ENCODE results near the gene A2ML1.
"Not testable (repeated sequence)": the region's sequence is repeated elsewhere in the genome, so short reads cannot be mapped to it uniquely, and the experiment has no call there.

A2ML1 gene

DNA sequence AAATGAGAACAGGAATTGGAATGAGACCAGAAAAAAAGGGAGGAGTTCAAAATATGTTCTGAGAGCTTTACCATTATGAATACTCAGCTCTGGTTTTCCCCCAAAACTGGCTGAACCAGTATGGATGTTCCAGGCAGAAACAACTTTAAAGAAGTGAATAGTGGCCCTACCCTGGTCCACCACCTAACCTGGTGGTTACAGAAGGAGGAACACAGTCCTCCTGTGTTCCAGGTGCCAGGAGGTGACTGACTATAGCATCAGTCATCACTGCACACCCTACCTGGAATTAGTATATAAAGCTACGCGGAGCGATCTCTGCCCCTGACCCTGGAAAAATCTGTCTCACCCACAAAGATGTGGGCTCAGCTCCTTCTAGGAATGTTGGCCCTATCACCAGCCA is at the start of gene A2ML1:
Gene A2ML1 (plus strand): TSS at position 324 of the 400 bp plus-strand sequence. CDS start 31 bp downstream, at position 355.
- no peak for DNase-seq (ENCODE audit: low read depth)

DNA sequence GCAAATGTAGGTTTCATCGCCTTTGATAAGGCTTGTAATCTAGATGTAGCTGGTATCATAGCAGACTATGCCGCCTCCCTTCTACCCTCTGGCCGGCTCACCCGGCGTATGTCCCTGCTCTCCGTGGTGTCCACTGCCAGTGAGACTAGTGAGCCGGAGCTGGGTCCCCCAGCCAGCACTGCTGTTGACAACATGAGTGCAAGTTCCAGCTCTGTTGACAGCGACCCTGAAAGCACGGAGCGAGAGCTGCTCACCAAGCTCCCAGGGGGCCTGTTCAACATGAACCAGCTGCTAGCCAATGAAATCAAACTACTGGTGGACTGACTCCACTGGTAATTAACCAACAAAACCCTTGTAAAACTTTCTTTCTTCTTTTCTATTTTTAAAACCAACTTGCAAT is 49.0 kb upstream of the A2ML1 start:
- DNase-seq (ENCODE audit: low read depth) = no peak

DNA sequence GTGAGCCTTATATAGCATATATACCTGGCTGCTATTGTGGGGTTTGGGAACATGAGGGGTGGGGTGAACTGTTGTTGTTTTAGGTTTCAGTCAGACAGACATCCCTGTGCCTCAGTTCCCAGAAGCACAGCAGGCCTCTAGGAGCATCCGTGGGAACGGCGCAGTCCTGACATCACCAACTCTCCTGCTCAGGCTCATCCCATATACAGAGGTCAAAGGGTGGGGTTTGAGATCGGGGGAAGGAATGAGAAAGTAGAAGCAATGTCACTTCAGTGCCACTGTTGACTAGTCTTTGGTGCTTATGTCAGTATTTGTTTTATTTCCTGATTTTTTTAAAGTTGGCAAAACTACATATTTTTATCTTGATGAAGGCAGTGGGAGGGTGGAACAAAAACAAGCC is 43.1 kb upstream of the A2ML1 start:
- no peak for DNase-seq (ENCODE audit: low read depth)

DNA sequence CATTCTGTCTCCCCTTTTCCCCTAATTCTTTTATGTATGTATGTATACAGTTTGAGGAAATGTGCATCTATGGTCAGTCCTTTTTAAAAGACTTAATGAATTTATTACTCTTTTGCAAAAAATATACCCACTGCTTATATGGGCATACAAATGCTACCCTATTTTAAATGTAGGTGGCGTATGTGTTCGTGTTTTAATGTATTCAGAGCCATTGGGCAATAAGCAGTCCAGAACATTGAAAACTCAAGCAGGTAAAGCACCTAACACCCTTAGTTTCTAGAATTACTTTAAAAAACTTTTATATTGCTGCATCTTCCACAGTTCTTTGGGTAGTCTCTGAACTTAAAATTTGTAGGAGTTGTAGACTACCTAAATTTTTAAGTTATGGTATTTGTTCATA is 42.6 kb upstream of the A2ML1 start:
- no peak for DNase-seq (ENCODE audit: low read depth)

GRCh38 chr12:8780389-8780788 is 42.0 kb upstream of the A2ML1 start:
- DNase-seq (ENCODE audit: low read depth) = peak; percentile 54

DNA sequence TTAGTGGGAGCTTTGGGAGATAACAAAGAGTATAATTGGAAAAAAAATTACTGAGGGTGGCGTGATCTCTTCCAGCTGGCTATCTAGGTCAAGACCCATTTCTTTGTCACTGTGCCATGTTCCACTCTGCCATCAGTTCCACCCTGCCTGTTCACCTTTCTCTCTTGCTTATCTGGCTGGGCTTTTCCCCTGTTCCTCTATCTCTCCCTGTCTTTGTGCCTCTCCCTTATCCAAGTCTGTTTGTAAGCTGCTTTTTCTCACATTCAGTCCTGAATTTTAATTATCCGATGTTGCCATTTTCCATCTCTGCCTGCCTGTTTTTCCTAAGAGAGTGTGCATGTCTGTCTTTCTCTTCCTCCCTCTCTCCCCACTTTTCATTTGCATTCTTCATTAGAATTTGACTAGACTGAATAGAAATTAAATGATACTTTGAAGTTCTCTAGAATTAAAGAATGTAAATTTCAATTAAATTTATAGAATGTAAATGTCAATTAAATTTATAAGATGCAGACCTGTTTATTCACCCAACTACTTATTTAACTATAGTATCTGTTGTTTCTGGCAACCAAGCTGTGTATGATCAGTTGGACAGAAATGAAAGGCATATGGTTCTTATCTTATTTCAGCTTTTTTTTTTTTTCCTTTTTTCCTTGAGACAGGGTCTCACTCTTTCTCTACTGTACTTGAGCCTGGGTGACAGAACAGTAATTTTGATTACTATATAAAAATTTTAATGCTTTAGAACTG is 40.9 kb upstream of the A2ML1 start:
- no peak for DNase-seq (ENCODE audit: low read depth)

GRCh38 chr12:8784290-8784888 is 38.0 kb upstream of the A2ML1 start:
- no peak for DNase-seq (ENCODE audit: low read depth)

DNA sequence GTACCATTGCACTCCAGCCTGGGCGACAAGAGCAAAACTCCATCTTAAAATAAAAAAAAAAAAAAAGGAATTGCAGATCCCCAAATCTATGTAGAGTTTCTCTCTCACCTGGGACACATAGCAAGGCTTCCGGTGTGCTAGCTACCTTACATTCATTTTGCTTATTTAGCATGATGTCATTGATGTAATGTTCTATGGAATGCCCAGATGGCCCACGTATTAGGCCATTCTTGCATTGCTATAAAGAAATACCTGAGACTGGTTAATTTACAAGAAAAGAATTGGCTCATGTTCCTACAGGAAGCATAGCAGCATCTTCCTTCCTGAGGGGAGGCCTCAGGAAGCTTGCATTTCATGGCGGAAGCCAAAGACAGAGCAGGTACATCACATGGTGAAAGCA is 36.9 kb upstream of the A2ML1 start:
- no peak for DNase-seq (ENCODE audit: low read depth)

GRCh38 chr12:8787206-8787605 is 35.2 kb upstream of the A2ML1 start:
- not testable (repeated sequence) for DNase-seq (ENCODE audit: low read depth)

- DNase-seq (ENCODE audit: low read depth) = not testable (repeated sequence)
Measured at GRCh38 chr12:8788706-8789105, 33.7 kb upstream of the A2ML1 start.

DNA sequence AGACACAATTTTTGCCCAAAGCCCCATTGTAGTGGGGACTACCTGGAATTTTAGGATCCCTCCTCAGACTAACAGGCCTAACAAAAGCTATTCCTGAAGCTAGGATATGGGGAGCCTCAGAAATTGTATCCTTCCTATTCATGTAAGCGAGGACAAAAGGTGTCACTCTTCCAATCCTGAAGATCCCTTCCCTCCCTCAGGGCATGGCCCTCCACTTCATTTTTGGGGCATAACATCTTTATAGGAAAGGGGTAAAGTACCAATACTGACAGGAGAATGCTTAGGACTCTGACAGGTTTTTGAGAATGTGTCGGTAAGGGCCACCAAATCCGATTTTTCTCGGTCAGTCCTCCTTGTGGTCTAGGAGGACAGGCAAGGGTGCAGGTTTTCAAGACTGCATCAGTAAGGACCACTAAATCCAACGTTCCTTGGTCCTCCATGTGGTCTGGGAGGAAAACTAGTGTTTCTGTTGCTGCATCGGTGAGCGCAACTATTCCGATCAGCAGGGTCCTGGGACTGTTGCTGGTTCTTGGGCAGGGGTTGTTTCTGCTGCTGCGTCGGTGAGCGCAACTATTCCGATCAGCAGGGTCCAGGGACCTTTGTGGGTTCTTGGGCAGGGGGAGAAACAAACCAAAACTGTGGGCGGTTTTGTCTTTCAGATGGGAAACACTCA is 32.9 kb upstream of the A2ML1 start:
- not testable (repeated sequence) for DNase-seq (ENCODE audit: low read depth)

GRCh38 chr12:8793226-8793625 is 29.2 kb upstream of the A2ML1 start:
- DNase-seq (ENCODE audit: low read depth) = peak; percentile 6

GRCh38 chr12:8794611-8795010 is 27.8 kb upstream of the A2ML1 start:
- DNase-seq (ENCODE audit: low read depth) = not testable (repeated sequence)

- no peak for DNase-seq (ENCODE audit: low read depth)
Measured at GRCh38 chr12:8796831-8797626, 25.4 kb upstream of the A2ML1 start.

DNA sequence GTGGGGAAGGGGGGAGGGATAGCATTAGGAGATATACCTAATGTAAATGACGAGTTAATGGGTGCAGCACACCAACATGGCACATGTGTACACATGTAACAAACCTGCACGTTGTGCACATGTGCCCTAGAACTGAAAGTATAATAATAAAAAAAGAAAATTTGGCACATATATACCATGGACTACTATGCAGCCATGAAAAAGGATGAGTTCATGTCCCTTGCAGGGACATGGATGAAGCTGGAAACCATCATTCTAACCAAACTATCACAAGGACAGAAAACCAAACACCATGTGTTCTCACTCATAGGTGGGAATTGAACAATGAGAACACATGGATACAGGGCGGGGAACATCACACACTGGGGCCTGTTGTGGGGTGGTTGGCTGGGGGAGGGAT is 21.2 kb upstream of the A2ML1 start:
- DNase-seq (ENCODE audit: low read depth) = not testable (repeated sequence)

- DNase-seq (ENCODE audit: low read depth) = not testable (repeated sequence)
Measured at GRCh38 chr12:8804833-8805232, 17.6 kb upstream of the A2ML1 start.

- DNase-seq (ENCODE audit: low read depth) = not testable (repeated sequence)
Measured at GRCh38 chr12:8805487-8805886, 16.9 kb upstream of the A2ML1 start.

- peak; percentile 30 for DNase-seq (ENCODE audit: low read depth)
Measured at GRCh38 chr12:8807084-8807483, 15.3 kb upstream of the A2ML1 start.

GRCh38 chr12:8810112-8810511 is 12.3 kb upstream of the A2ML1 start:
- not testable (repeated sequence) for DNase-seq (ENCODE audit: low read depth)

DNA sequence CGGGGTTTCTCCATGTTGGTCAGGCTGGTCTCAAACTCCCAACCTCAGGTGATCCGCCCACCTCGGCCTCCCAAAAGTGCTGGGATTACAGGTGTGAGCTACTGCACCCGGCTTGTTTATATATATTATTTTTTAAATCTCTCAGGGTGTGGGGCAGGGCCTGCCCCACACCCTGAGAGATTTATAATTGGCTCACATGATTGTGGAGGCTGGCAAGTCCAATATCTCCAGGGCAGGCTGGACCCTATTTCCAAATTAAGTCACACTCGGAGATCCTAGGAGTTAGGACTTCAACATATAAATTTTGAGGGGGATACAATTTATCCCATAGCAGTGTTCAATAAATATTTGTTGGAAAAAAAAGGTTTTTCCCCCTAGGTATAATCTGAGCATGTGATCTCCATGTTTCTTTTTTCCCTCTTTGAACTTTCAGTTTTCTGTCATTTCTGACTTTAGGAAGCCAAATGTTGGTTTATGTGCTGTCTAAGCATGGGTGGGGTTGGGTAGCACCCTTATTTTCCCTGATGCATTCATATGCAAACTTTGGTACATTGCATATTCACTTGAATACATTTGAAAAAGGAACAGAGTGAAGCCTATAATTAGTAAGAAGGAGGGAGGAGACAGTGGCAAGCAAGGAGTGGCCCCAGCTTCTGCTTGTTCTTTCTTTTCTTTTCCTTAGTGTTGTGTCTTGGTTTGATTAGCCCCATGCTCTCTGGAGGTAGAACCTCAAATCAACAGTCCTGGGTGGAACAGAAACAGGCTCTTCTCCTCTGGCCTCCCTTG is 8.7 kb upstream of the A2ML1 start:
- no peak for DNase-seq (ENCODE audit: low read depth)

DNA sequence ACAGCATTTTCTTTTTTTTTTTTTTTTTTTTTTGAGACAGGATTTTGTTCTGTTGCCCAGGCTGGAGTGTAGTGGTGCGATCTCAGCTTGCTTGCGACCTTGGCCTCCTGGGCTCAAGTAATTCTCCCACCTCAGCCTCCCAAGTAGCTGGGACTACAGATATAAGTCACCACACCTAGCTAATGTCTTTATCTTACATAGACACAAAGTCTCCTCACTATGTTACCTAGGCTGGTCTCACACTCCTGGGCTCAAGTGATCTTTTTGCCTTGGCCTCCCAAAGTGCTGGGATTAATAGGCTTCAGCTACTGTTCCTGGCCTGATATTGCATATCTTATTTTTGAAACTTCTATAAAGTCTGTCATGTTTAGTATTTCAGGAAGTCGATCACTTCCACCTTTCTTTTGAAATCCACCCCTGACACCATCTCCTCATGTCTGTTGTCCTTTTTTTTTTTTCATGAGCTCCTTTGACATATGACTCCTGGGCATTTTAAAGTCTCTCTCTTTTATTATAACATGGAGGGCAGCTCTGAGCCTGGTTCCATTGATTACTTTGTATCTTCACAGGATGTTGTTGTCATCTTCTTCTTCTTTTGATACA is 5.9 kb upstream of the A2ML1 start:
- DNase-seq (ENCODE audit: low read depth) = no peak
